ENCODE results near the gene JUN. TPM values are rescaled to one million over a fixed set of nuclear protein-coding genes. Genes with fewer than 3 reads are reported as not detected.

Gene JUN
- total RNA-seq, 4 donors from 2014 or later, result 77.7 to 126 (median 111) TPM

- H3K27ac ChIP-seq (replicated peaks in 1 of 4), result no peak overlapping the region
- peaks cover 0 to under 1% (median 0%) of the 10 kb centered on the region in 4 donors for H3K4me1 ChIP-seq
- no peak for DNase-seq (ENCODE audit: extremely low spot score)
- no peak for TF ChIP-seq EP300 (IDR thresholded peaks at IDR 0.05)
- TF ChIP-seq POLR2AphosphoS5 (IDR thresholded peaks at IDR 0.05), result no peak
- TF ChIP-seq CTCF (IDR thresholded peaks at IDR 0.05), result no peak
- TF ChIP-seq POLR2A (IDR thresholded peaks at IDR 0.05; ENCODE audit: low read depth), result no peak
- H3K36me3 ChIP-seq, result no peaks in the 10 kb centered on the region
- WGBS, result 38% methylated on average over 2 of the region's 2 CpGs
- H3K9me3 ChIP-seq, result no peaks in the 10 kb centered on the region
- intact Hi-C loops (cut with DNase I), result no loop called here
- H3K27me3 ChIP-seq, result no peaks in the 10 kb centered on the region
- no peak overlapping the region for H3K4me3 ChIP-seq
Measured at GRCh38 chr1:58808077-58808476, 24.2 kb upstream of the JUN start.

GRCh38 chr1:58805716-58806571, 22.1 kb upstream of the JUN start:
- DNase-seq (ENCODE audit: extremely low spot score), result no peak
- Histone ChIP-seq H3K4me3 (no peak overlapping the region), H3K9me3 (no peaks in the 10 kb centered on the region), H3K4me1 (no peaks in the 10 kb centered on the region), H3K27ac (replicated peaks in 1 of 4) (no peak overlapping the region), H3K27me3 (no peaks in the 10 kb centered on the region), H3K36me3 (no peaks in the 10 kb centered on the region)
- intact Hi-C loops (cut with DNase I), result no loop called here
- 90% methylated on average over 11 of the region's 11 CpGs for WGBS
- no peak for TF ChIP-seq POLR2A (IDR thresholded peaks at IDR 0.05; ENCODE audit: low read depth)
- TF ChIP-seq CTCF (IDR thresholded peaks at IDR 0.05), result no peak
- no peak for TF ChIP-seq EP300 (IDR thresholded peaks at IDR 0.05)
- no peak for TF ChIP-seq POLR2AphosphoS5 (IDR thresholded peaks at IDR 0.05)

GRCh38 chr1:58804853-58805565, 21.2 kb upstream of the JUN start:
- no peak for TF ChIP-seq EP300 (IDR thresholded peaks at IDR 0.05)
- no peak for TF ChIP-seq CTCF (IDR thresholded peaks at IDR 0.05)
- TF ChIP-seq POLR2AphosphoS5 (IDR thresholded peaks at IDR 0.05), result no peak
- no peak for TF ChIP-seq POLR2A (IDR thresholded peaks at IDR 0.05; ENCODE audit: low read depth)
- H3K4me3 ChIP-seq, result no peak overlapping the region
- WGBS, result 83% methylated on average over 3 of the region's 3 CpGs
- H3K36me3 ChIP-seq, result no peaks in the 10 kb centered on the region
- no peaks in the 10 kb centered on the region for H3K27me3 ChIP-seq
- DNase-seq (ENCODE audit: extremely low spot score), result no peak
- H3K27ac ChIP-seq (replicated peaks in 1 of 4), result no peak overlapping the region
- intact Hi-C loops (cut with DNase I), result no loop called here
- no peaks in the 10 kb centered on the region for H3K4me1 ChIP-seq
- H3K9me3 ChIP-seq, result no peaks in the 10 kb centered on the region

GRCh38 chr1:58803858-58804257, 20.0 kb upstream of the JUN start:
- H3K27ac ChIP-seq (replicated peaks in 1 of 4), result no peak overlapping the region
- H3K4me1 ChIP-seq, result no peaks in the 10 kb centered on the region
- WGBS, result 90% methylated on average over 2 of the region's 2 CpGs
- no peaks in the 10 kb centered on the region for H3K27me3 ChIP-seq
- H3K9me3 ChIP-seq, result no peaks in the 10 kb centered on the region
- intact Hi-C loops (cut with DNase I), result no loop called here
- TF ChIP-seq POLR2AphosphoS5 (IDR thresholded peaks at IDR 0.05) (no peak), CTCF (IDR thresholded peaks at IDR 0.05) (no peak), POLR2A (IDR thresholded peaks at IDR 0.05; ENCODE audit: low read depth) (no peak), EP300 (IDR thresholded peaks at IDR 0.05) (no peak)
- no peaks in the 10 kb centered on the region for H3K36me3 ChIP-seq
- no peak for DNase-seq (ENCODE audit: extremely low spot score)
- no peak overlapping the region for H3K4me3 ChIP-seq

Measured in esophagus muscularis mucosa (tissue), 4 donors.